GM19455 (cell line): Measurements from ENCODE around the gene IFNL1.
"Not testable (repeated sequence)": the region's sequence is repeated elsewhere in the genome, so short reads cannot be mapped to it uniquely, and the experiment has no call there.

Experiments
- ATAC-seq: cut with Tn5 transposase; IDR thresholded peaks from one replicate; pipeline ENCODE4 v1.9.1; 2021; ENCODE audit not compliant: unreplicated experiment

The IFNL1 gene

GRCh38 chr19:39307822-39308530 is 11.8 kb downstream of the IFNL1 start:
- ATAC-seq: no peak

GRCh38 chr19:39308531-39309304 is 12.5 kb downstream of the IFNL1 start:
- ATAC-seq: no peak

- not testable (repeated sequence) for ATAC-seq
These were observed 13.1 kb downstream of the IFNL1 start for GRCh38 chr19:39309305-39309670.

GRCh38 chr19:39310558-39311311 is 14.5 kb downstream of the IFNL1 start:
- no peak for ATAC-seq

- ATAC-seq: no peak
These were observed 18.0 kb downstream of the IFNL1 start for GRCh38 chr19:39314016-39314728.

GRCh38 chr19:39315933-39316332 is 19.7 kb downstream of the IFNL1 start:
- ATAC-seq: no peak

- ATAC-seq: no peak
These were observed 20.6 kb downstream of the IFNL1 start for GRCh38 chr19:39316627-39317321.

GRCh38 chr19:39317476-39317875 is 21.3 kb downstream of the IFNL1 start:
- no peak for ATAC-seq

GRCh38 chr19:39318071-39318470 is 21.9 kb downstream of the IFNL1 start:
- ATAC-seq: no peak

- no peak for ATAC-seq
These were observed 22.5 kb downstream of the IFNL1 start for GRCh38 chr19:39318690-39319089.

- no peak for ATAC-seq
These were observed 23.1 kb downstream of the IFNL1 start for GRCh38 chr19:39319098-39319891.

- ATAC-seq: no peak
These were observed 23.7 kb downstream of the IFNL1 start for GRCh38 chr19:39319892-39320248.

GRCh38 chr19:39321117-39321831 is 25.1 kb downstream of the IFNL1 start:
- no peak for ATAC-seq

- no peak for ATAC-seq
These were observed 25.6 kb downstream of the IFNL1 start for GRCh38 chr19:39321832-39322176.

GRCh38 chr19:39324242-39324842 is 28.1 kb downstream of the IFNL1 start:
- no peak for ATAC-seq

GRCh38 chr19:39325778-39326665 is 29.8 kb downstream of the IFNL1 start:
- ATAC-seq: no peak

GRCh38 chr19:39327363-39328045 is 31.3 kb downstream of the IFNL1 start:
- ATAC-seq: no peak
